Stimulated activated CD8-positive, alpha-beta memory T cell treated with anti-CD3 and anti-CD28 coated beads, Interleukin-12 subunit alpha, Interleukin-12 subunit beta, amount 100 ng/mL, for 4 hours (primary cell): ENCODE measurements around the gene CDH1.
A peak's percentile ranks its signal among the peaks of the same experiment; 100 is the strongest.
"Not testable (repeated sequence)": the region's sequence is repeated elsewhere in the genome, so short reads cannot be mapped to it uniquely, and the experiment has no call there.

Source experiments
- DNase-seq: peaks from one replicate; pipeline ENCODE4 v3.0.0-alpha.2; 2020; ENCODE audit warnings: low read depth

CDH1 gene

DNA sequence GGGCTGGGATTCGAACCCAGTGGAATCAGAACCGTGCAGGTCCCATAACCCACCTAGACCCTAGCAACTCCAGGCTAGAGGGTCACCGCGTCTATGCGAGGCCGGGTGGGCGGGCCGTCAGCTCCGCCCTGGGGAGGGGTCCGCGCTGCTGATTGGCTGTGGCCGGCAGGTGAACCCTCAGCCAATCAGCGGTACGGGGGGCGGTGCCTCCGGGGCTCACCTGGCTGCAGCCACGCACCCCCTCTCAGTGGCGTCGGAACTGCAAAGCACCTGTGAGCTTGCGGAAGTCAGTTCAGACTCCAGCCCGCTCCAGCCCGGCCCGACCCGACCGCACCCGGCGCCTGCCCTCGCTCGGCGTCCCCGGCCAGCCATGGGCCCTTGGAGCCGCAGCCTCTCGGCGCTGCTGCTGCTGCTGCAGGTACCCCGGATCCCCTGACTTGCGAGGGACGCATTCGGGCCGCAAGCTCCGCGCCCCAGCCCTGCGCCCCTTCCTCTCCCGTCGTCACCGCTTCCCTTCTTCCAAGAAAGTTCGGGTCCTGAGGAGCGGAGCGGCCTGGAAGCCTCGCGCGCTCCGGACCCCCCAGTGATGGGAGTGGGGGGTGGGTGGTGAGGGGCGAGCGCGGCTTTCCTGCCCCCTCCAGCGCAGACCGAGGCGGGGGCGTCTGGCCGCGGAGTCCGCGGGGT lies at the start of gene CDH1:
CDH1 (plus strand) TSS at position 247 of the 684 bp plus-strand sequence; CDS start at position 371, 124 bp downstream.
- no peak for DNase-seq

DNA sequence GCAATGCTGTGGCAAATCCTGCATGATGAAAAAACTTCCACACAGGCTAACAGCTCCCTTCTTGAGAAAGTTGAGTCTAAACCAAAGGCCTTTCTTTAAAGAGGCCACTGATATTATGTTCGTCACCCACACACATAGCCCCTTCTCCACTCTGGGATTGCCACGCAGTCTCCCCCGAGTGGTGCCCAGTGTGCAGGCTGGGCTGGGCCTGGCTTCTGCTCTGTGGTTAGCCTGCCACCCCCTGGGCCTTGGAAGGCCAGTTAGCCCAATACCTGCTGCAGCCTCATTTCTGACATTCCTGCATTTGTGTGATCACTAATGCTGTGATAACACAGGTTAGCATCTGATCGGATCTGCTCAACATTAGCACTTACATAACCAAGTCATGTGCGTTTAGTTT lies 47.2 kb upstream of the CDH1 start:
- no peak for DNase-seq

DNA sequence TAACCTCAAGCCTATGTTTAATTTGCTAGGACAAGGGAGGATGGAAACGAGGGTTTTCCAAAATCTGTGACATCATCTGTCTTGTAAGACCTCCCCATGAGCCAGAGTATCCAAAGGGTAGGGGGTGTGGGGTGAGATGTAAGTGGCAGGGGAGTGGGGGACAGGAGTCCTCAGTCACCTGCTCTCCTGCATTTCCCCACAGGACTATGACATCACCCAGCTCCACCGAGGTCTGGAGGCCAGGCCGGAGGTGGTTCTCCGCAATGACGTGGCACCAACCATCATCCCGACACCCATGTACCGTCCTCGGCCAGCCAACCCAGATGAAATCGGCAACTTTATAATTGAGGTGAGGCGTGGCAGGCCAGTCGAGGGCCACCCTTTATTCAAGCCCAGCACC lies 41.5 kb upstream of the CDH1 start:
- DNase-seq = no peak

DNA sequence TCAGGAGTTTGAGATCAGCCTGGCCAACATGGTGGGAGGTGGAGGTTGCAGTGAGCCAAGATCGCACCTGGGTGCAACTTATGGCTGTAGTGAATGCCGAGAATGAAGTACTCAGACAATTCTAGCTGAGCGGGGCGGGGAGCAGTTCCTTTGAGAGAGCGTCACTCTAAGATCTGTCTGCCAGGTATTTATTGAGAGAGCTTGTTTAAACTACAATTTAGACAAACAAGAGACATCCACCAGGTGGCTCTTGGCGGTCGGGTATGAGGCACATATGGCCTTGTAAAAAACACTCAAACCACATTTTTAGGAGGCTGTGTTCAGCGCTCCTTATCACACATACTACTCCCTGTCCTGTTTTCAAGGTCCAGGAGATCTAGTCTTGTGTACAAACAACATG lies 40.6 kb upstream of the CDH1 start:
- DNase-seq = no peak

GRCh38 chr16:68698091-68698490 lies 39.0 kb upstream of the CDH1 start:
- DNase-seq = no peak

DNA sequence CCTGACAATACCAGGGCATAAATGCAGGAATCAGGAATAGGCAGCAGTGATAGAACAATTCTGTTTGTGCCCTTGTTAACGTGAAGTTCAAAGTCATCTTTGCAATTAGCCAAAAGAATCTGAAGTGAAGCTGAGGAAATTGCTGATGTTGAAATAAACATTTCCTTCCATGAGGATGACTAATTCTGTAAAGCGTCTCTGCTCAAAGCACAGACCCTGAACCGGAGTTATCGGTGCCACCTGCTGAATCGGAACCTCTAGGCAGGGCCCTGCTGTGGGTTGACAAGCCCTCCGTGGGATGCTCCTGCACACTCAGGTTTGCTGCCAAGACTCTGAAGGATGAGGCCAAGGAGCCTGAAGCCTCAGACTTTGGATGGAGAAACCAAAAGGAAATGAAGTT lies 37.0 kb upstream of the CDH1 start:
- DNase-seq = no peak

DNA sequence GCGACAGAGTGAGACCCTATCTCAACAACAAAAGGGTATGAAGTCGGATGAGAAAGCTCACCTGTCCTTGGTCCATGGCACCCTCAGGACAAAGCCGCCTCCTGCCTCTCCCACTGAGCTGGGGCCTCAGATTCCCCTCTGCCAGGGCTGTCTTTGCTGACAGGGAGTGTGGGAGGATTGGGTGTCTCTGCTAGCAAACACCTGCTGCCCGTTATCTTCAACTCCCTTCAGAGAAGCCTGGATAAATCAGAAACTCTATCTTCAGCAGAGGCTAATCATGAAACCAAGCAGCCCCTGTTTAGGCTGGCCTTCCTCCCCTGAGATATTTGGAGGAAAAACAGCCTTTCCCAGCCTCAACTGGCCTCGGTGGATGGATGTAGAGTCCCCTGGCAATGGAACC lies 36.3 kb upstream of the CDH1 start:
- no peak for DNase-seq

DNA sequence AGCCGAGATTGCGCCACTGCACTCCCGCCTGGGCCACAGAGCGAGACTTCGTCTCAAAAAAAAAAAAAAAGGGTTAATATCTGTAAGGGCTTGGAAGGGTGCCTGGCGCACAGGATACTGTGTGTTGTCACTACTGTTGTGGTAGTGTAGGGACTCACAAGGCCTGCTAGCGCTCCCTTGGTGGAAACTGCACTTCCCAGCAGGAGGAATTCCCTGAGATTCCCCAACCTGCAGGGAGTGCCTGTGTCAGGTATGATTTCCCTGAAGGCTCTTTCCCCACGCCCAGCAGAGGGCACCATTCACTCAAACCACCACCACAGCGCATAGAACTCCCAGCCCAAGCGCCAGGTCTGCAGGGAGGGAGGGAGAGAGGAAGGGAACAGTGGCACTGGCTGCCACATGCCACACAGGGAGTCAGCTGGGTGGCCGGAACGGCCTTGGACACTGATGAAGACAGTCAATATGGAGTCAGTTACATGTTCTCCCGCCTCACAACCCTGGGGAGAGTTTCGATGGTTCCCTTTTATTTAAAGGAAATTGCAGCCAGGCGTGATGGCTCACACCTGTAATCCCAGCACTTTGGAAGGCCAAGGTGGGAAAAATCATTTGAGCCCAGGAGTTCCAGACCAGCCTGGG lies 32.7 kb upstream of the CDH1 start:
- DNase-seq = peak; percentile 5

DNA sequence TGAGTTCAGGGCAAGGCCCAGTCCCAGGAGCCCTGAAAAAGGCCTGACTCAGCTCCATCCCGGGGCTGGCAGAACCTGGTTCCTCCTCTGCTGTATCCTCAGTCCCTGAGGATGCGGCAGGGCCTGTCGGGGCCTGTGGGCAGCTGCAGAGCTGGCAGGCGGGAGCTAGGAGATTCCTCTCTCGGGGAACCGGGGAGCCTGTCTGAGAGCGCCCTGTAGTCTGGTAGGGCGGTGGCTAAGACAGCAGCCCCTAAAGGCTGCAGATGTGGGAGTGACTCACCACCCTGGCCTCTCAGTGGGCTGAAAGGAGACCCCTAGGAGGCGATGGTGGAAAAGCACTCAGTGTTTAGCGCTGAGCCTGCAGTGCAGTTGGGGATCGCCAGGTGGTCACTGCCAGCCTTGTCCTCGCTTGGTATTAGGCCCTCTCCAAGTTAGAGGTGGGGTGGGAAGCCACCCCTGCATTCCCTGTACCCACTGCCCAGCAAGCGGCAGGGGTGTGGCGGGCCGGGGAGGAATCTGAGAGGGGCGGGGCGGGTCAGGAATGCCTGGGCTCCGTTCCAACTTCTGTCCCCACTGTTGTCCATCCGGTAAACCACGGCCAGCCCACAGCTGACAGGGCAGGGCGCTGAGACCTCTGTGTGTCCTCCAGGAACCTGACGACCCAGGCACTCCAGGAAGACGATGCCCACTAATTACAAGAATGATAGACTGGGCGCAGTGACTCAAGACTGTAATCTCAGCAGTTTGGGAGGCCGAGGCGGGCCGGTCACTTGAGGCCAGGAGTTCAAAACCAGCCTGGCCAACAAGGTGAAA lies 29.5 kb upstream of the CDH1 start:
- no peak for DNase-seq

- DNase-seq = no peak
Observed at GRCh38 chr16:68710211-68710610, 26.9 kb upstream of the CDH1 start.

- DNase-seq = no peak
Observed at GRCh38 chr16:68711421-68712139, 25.5 kb upstream of the CDH1 start.

GRCh38 chr16:68713361-68713760 lies 23.7 kb upstream of the CDH1 start:
- no peak for DNase-seq

DNA sequence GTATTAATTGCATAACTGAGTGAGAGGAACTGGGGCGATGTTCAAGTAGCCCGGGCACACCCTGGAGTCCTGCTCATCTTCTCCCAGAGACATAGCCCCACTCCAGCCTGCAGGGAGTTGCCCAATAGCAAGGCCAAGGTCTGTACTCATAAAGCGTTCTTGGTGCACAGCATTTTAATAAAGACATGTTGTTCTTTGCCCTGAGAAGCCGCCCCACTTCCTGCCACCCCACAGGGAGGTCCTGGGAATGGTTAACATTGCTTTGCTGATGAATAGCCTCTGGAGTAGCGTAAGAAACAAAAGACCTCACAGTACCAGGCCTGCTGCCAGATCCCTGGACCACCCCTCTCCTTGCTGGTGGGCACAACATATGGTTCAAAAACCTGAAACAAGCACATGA lies 21.6 kb upstream of the CDH1 start:
- no peak for DNase-seq

DNA sequence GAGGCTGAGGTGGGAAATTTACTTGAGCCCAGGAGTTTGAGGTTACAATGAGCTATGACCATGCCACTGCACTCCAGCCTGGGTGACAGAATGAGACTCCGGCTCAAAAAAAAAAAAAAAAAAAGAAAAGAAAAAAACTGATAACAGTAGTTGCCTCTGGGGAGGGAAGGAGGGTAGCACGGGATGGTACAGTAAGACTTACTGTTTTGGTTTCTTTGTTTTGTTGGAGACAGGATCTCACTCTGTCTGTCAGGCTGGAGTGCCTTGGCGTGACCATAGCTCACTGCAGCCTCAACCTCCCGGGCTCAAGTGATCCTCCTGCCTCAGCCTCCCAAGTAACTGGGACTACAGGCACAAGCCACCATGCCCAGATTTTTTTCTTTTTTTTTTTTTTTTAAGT lies 20.6 kb upstream of the CDH1 start:
- DNase-seq = not testable (repeated sequence)

DNA sequence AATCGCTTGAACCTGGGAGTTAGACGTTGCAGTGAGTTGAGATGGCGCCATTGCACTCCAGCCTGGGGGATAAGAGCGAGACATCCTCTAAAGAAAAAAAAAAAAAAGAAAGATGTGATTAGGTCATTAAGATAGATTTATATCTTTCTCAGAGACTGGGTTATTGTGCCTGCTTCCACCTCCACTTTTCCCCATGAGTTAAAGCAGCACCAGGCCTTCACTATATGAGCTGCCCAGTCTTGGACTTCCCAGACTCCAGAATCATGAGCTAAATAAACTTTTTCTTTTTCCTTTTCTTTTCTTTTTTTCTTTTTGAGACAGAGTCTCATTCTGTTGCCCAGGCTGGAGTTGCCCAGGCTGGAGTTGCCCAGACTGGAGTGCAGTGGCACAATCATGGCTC lies 19.4 kb upstream of the CDH1 start:
- no peak for DNase-seq

DNA sequence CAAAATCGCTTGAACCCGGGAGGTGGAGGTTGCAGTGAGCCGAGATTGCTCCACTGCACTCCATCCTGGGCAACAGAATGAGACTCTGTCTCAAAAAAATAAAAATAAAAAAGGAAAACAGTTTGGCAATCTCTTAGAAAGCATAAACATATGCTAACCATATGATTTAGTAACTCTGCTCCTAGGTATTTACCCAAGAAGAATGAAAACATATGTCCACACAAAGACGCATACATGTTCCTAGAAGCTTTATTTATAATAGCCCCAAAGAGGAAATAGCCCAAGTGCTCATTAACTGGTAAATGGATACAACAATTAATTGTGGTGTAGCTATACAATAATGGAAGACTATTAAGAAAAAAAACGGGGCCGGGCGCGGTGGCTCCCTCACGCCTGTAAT lies 18.5 kb upstream of the CDH1 start:
- no peak for DNase-seq

DNA sequence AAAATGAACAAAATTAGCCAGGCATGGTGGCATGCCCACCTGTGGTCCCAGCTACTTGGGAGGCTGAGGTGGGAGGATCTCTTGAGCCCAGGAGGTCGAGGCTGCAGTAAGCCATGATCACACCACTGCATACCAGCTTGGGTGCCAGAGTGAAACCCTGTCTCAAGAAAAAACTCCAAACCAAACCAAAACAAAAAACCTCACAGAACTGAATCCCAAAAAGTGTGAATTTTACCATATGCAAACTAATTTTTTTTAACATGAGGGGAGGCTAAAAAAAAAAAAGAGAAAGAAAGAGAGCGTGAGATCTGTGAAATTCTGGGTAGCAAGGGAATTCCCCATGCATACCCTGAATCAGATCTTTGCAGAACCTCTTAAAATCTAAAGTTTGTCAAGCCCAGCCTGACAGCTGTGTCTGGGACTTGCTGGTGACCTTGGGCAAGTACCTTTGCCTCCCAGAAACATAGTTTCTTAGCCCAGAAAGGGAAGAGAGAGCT lies 17.1 kb upstream of the CDH1 start:
- no peak for DNase-seq

DNA sequence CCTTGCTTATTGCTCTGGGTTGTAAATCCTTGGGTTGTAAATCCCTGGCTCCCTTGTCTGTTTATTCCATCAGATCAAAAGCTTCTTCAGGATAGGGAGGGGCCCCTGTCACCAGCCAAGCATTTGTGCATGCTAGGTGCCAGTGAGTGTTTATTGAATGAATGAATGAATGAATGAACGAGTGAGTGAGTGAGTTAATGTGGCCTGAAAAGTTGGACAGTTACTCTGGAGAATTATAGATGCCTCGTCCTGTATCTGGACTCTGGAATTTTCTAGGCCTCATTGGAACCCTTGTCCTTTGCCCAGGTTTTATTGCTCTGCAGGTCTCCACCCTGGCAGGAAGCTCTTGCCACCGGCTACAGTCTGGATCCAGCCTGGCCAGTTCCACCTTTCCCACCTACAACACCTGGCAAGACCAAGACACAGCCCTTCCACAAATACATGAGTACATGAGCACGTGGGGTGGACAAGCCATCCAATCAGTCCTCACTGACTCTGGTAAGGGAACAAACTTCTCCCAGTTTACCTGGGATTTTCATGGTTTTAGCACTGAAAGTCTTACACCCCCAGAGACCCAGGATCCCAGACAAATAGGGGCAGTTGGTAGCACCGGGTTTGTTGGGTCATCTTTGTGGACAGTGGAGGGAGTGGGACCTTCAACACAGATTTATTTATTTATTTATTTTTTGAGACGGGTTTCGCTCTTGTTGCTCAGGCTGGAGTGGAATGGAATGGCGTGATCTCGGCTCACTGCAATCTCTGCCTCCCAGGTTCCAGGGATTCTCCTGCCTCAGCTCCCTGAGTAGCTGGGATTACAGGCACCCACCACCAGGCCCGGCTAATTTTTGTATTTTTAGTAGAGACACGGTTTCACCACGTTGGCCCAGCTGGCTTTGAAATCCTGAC lies 14.7 kb upstream of the CDH1 start:
- no peak for DNase-seq

DNA sequence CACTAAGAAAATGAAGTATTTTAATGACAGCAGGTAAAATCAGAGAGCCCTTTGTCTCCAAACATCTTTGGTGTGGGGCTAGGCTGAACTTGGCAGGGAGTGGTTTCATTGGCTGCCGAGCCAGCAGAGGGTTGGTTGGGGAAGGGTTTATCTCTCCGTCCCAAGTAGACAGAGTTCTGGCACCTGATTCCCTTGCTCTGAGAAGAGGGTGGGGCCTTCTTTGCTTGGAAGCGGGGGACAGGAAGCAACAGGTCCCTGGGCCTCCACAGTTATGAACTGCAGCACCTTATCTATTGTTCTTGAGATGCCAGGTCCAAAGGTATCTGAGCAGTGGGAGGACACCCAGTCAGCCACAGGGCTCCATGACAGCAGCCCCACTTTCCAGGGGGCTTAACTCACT lies 12.3 kb upstream of the CDH1 start:
- no peak for DNase-seq

GRCh38 chr16:68728523-68728922 lies 8.6 kb upstream of the CDH1 start:
- no peak for DNase-seq

GRCh38 chr16:68731637-68732036 lies 5.5 kb upstream of the CDH1 start:
- no peak for DNase-seq
